HG03354 (cell line): Measurements from ENCODE around the gene SYCE1.
"Not testable (repeated sequence)": the region's sequence is repeated elsewhere in the genome, so short reads cannot be mapped to it uniquely, and the experiment has no call there.

ENCODE experiments used
- ATAC-seq: cut with Tn5 transposase; IDR thresholded peaks from one replicate; pipeline ENCODE4 v1.9.1; 2021; ENCODE audit warnings: mild to moderate bottlenecking; ENCODE audit not compliant: unreplicated experiment, poor library complexity, severe bottlenecking

The SYCE1 gene, protein sequence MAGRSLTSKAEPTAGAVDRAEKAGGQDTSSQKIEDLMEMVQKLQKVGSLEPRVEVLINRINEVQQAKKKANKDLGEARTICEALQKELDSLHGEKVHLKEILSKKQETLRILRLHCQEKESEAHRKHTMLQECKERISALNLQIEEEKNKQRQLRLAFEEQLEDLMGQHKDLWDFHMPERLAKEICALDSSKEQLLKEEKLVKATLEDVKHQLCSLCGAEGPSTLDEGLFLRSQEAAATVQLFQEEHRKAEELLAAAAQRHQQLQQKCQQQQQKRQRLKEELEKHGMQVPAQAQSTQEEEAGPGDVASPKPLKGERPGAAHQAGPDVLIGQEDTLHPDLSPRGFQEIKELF

DNA sequence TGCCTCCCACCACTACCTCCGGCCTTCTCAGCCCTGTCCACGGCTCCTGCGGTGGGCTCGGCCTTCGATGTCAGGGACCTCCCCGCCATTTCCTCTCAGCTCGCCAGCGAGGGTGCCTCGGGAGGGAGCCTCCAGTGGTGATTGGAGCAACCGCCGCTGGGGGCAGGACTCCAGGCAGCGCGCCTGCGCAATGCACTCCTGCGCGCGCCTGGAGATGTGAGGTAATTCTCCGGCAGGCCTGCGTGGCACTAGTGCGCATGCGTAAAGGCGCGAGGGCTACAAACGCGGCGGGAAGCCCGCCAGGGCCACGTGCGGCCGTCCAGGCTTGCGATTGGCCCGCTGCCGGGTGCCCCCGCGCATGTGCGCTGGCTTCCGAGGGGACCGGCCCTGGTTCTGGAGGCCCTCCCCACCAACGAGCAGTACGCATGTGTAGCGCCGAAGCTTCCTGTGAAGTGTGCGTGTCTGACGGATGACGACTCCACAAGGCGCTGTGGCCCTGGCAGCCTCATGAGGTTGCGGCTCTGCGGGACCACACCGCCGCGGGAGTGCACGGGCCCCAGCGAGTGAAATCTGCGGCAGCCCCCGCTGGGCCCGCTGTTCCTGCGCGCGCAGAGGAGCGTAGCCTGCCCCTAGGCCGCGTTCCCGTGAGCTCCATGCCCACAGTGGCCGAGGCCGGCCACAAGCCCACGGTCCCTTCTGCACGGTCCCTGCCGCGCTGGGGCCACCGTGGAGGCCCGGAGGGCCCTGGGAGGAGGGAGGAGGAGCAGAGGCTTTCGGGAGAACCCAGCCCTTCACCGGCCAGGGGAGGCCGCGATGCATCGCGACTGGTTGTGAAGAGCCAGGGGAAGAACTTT is at the start of gene SYCE1:
TSS of gene SYCE1 (minus strand) at position 143 of the 854 bp plus-strand sequence. CDS start at position 89, 54 bp downstream.
- ATAC-seq, result no peak

DNA sequence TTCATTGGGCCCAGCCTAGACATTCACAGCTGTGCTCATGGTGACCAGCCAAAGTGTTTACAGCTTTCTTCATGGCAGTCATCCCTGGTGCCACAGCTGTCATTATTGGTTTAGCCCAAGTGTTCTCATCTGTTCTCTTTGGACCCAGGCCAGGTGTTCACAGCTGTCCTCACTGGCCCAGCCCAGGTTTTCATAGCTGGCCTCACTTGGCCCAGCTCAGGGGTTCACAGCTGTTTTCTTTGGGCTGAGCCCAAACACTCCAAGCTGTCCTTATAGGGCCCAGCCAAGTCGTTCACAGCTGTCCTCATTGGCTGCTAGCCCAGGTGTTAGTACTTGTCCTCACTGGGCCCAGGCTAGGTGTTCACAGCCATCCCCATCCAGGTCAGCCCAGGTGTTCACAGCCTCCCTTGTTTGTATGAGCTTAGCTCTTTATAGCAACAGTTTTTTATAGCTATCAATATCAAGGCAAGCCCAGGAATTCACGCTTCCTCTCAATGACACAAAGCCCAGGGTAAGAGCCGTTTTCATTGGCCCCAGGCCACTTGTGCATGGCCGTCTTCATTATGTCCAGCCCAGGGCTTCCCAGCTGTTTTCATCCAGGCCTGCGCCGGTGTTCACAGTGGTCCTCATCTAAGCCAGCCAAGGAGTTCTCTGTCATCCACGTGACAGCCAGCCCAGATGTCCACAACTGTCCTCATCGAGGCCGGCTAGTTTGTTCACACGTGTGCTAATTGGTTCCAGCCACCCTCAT is 49.6 kb upstream of the SYCE1 start:
- ATAC-seq, result no peak

DNA sequence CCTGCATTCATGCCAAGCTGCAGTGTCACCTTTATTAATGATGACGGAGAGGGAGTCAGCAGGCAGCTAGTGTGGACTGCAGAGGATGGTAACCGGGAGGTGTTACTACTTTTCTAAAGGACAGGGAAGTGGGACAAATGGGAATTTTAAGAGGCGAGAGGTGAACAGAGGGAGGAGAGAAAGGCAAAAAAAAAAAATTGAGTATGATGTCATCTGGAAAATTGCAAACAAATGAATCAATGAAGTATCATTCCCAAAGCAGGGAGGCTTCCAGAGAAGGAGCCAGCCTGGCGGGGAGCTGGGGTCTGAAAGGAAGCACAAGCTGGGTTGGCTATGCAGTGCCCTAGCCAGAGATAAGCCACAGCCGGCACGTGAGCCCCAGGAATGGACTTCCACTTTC is 48.3 kb upstream of the SYCE1 start:
- no peak for ATAC-seq

DNA sequence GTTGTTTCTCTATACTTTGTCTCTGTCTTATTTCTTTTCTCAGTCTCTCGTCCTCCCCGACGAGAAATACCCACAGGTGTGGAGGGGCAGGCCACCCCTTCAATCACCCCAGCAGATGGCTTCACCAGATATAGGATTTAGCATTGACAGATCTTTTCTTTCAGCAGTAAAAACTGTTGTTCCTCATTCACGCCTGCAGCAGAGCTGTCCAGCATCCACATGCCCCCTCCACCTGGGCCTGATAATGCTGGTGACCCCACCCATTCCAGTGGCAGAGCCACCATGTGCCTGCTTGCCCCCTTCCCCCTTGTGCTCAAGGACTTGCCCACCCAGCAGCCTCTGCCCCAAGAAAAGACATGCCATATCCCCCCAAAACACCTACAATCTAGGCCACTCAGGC is 45.7 kb upstream of the SYCE1 start:
- no peak for ATAC-seq

DNA sequence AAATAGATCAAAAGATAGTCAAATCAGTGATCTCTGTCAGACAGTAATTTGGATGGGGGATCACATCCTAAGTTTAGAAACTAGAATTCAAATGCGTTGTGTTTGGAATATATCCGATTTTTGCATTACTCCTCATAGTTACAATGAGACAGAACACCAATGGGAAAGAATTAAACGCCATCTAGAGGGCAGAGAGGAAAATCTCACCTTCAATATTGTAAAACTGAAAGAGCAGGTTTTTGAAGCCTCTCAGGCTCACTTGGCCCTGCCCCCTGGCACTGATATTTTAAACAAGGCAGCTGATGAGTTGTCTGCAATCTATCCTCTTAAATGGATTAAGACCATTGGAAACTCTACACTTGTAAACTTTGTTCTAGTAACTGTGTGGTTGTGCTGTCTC is 43.5 kb upstream of the SYCE1 start:
- ATAC-seq, result no peak

DNA sequence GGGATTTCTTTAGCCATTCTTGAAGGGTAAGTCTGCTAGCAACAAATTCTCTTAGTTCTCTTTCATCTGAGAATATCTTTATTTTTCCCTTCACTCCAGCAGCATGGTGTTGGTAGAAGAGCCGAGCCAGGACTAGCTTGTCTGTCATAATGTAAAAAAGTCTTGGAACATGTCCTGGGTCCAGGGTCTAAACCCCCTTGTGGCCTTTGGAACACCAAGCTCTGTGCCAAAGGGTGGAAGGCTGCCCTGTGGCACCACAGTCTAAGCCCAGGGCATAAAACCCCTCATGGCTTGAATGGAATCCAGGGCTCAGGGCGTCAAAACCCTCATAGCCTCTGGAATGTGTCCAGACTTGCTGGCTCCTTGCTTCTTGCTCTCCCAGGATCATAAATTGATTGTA is 38.1 kb upstream of the SYCE1 start:
- ATAC-seq, result not testable (repeated sequence)

DNA sequence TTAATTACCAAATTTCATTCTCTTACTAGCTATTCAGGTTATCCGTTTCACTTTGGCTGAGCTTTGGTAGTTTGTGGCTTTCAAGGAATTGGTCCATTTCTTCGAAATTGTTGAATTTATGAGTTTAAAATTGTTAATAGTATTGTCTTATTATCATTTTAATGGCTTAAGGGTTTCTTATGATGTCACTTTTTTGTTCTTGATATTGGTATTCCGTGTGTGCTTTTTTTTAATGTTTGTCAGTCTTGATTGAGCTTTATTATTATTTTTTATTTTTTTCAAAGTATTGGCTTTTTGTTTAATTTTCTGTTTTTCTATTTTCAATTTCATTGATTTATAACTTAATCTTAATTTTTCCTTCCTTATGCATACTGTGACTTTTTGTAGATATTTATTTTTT is 35.3 kb upstream of the SYCE1 start:
- no peak for ATAC-seq

DNA sequence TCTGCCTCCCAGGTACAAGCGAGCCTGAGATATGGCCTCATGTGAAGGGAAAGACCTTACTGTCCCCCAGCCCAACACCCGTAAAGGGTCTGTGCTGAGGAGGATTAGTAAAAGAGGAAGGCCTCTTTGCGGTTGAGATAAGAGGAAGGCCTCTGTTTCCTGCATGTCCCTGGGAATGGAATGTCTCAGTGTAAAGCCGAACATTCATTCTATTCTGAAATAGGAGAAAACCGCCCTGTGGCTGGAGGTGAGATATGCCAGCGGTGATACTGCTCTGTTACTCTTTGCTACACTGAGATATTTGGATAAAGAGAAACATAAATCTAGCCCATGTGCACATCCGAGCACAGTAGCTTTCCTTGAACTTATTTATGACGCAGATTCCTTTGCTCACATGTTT is 34.5 kb upstream of the SYCE1 start:
- not testable (repeated sequence) for ATAC-seq

DNA sequence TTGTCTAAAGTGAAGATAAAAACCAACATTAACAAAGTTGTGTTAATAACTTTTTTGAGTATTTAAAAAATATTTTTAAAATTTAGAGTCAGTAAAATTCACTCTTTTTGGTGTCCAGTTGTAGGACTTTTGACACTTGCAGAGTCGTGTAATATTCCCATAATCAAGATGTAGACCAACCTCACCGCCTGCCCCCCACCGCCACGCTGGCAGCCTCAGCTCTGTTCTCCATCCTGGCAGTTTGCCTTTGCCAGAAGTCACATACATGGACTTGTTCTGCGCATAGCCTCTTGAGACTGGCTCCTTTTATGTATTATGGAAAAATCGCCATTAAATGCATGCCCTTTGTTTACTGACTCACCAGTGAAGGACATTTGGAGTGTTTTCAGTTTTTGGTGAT is 27.3 kb upstream of the SYCE1 start:
- no peak for ATAC-seq

DNA sequence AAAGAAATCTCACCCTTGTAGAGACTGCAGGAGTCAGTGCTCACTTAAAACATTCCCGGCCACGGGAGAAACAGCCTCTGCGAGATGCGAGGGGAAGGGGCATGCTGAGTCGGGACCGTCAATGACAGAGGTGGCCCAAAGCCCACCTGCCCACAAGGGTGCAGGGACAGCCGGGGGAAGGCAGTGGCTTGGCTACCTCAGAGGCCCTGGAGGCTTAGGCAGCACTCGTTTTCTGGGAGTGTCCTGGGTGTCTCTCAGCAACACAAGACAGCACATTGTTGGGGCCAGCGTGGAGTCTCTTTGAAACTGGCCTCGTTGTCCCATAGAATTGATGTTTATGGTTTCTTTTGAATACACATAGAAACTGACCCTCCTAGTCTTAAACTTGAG is 25.6 kb upstream of the SYCE1 start:
- no peak for ATAC-seq

DNA sequence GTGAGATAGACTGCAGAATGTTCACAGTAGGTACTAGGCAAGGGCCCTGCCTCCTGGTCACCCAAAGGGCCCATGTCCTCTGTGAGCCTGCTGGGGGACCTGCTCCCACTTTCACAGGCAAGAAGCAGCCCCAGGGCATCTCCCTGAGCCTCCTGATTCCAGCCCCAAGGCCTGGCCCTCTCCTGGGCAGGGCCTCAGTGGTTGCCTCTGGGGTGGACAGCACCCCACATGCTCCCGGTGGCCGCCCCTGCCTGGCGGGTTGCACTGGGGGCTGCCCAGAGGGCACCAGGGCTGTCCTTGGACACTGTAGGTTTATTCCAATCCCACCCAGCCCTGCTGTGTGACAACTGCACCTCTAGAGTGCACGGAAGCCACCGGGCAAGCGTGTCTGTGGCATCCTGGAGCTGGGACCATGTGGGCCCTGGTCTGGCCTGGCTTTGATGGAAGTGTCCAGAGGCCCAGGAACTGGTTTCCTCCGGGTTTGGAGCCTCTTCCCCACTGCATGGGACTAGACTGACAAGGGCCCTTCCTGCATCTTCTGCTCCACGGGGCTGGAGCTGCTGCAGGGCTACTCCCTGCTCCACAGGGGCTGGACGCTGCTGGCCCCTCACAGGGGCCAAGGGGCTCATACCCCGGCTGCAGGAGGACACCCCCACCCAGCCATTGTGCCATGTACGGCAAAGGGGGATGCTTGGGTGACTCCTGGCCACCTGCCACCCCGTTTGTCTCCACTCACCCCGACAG is 25.0 kb upstream of the SYCE1 start:
- ATAC-seq, result no peak

DNA sequence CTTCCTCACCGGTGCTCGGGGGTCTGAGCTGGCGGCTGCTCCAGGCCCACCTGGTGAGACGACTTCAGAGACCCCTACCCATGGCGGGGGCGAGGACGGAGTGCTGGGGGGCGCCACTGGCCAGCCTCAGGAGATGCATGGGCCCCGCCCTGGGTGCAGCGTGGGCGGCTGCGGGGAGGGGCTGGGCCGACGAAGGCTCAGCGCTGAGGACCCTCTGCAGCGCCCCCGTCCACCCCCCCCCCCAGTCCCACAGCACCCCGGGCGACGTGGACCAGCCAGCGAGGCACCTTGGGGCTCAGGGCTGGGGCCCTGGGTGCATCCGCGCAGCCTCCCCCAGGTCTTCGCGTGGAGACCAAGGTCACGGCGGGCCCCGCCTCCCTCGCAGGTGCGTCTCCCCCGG is 11.7 kb upstream of the SYCE1 start:
- ATAC-seq, result not testable (repeated sequence)

DNA sequence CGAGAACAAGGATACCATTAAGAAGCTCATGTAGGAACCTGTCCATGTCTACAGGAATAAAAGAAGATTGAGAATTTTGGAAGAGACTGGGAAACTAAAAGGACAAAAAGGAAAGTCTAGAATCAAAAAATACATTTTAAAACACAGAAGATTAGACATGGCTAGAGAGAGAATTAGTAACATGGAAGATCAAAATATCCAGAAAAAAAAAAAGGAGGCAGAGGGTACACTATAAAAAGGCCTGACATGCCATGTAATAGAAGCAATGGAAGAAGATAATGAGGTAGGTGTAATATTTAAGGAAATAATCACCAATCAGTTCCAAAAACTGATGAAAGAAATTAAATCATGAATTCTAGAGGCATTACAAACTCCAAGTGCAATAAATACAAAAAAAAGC is 8.1 kb upstream of the SYCE1 start:
- ATAC-seq, result not testable (repeated sequence)

DNA sequence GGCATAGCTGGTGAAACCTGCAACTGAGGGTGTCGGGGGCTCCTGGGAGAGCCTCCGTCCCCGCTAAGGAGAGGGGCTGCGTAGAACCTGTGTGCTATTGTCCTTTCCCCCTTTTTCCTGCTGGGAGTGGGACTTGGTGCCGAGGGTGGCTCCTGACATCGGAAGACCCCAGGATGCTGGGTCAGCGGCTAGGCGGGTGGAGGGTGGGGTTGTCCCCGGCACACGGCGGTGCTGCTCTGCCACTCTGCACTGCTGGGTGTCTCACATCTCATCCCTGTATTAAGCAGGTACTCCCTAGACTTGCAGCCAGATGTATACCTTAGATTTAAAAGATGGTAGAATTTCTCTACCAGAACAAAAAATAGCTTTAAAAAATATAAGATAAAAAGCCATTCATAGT is 6.7 kb upstream of the SYCE1 start:
- ATAC-seq, result not testable (repeated sequence)

DNA sequence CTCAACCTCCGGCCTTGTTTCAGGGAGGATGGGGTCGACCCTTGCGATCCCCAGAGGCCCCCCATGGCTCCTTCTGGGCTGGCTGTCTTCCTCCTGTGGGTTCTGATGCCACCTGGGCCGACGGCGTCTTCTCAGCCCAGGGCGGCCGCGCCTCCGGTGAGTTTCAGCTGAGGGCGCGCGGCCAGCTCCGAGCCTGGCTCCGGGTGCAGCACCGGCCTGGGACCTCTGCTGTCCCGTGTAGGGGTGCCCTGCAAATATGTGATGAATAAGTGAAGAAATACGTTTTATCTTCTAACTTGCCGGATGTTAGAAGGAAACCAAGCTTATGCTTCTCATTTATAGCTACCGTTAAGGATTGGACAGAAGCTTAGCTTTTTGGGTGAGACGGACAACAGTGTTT is 4.4 kb upstream of the SYCE1 start:
- ATAC-seq, result not testable (repeated sequence)

DNA sequence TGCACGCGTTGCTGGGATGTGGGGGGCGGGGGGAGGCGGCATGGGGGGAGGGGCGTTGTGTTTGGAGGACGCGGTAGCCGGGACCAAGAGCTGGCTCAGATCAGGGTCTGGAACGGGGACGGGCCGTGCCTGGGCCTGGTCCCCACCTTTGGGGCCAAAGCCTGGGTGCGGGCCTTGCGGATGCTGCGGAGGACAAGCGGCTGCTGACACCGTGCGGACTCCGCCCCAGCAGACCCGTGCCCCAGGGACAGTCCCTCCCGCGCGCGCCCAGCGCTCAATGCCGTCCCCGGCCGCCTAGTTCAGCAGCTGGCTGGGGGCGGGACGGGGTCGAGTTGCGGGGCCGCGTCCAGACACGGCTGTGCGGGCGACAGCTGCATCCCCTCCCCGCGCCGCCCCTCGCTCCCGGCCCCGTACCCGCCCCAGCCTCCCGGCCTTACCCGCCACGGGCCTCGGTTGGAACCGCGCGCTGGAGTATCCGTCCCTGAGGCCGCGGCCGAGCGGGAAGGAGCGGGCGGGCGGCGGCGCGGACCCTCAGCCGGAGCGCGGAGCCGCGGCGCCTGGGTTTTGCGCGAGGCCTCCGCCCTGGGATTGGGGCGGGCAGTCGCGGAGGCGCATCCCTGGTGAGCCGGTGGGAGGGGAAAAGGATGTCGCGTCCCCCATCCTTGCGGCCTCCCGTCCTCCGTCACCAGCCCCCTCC is 3.6 kb upstream of the SYCE1 start:
- not testable (repeated sequence) for ATAC-seq

DNA sequence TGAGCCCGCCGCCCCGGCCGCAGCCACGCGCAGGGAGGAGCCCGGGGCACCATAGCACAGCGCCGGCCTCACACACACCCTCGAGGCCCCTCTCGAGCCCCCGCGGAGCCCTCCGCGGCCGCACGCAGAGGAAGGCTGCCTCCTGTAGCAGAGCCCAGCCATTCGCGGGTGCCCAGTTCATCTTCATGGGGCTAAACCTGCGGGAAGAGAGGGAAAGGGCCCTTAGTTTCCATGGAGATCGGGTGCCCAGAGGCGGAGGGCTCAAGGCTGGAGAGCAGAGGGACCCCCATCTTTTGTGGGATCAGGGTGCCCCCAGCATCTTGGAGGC is 2.9 kb upstream of the SYCE1 start:
- no peak for ATAC-seq

DNA sequence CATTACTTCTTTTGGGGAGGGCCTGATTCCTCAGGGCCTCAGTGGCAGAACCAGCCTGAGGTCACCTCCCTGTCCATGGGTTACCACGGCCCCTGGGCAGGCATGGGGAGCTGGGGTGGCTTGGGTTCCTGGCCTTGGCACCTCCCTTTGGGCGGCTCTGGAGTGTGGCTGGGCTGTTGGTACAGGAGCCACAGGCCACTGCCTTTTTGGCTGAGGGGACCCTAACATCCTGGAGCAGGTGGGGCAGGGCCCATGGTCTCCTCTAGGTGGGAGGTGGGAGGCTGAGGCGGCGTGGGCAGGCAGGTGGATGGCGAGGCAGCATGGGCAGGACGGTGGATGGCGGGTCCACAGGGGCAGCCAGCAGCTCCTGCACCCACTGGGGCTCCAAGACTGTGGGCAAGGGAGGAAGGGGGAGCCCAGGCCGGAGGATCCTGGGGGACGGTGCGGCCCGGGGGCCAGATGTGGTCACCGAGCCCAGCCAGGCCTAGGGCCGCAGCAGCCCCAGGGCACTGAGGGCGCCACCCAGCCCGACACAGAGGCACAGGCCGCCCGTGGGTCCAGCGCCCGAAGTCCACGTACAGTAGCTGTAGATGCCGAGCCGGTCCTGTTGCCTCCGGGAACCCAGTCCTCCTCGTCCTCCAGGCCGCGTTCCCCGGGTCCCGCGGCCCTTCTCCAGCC is 2.4 kb upstream of the SYCE1 start:
- no peak for ATAC-seq

DNA sequence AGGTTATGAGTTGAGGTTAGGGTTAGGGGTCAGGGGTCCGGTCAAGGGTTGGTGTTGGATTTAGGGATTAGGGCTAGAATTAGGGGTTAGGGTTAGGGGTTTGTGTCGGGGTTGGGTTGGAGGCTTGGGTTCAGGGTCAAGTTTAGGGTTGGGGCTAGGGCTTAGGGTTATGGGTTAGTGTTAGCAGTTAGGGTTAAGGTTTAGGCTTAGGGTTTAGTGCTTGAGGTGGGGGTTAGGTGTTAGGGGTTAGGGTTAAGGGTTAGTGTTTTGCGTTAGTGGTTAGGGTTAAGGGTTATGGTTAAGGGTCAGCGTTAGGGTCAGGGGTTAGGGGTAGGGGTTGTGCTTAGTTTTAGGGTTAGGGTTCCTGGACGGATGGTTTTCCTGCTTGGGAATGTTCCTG is 1.7 kb upstream of the SYCE1 start:
- ATAC-seq, result no peak
